Neural progenitor cell (in vitro differentiated cells): Measurements from ENCODE around the gene SLC7A6OS.

ENCODE experiments used
- EZH2 ChIP-seq: fragments of 200-600 bp; sonication (generic); IDR thresholded peaks from 2 replicates; pipeline ENCODE4 v1.6.1; 2017; ENCODE audit warnings: antibody characterized with exemption, mild to moderate bottlenecking, moderate library complexity
- EZH2phosphoT487 ChIP-seq: fragments of 200-600 bp; sonication (generic); IDR thresholded peaks from 2 replicates; pipeline ENCODE4 v1.6.1; 2017; ENCODE audit warnings: antibody characterized with exemption
- TF ChIP-seq, protein P1 (sequence below): fragments of 200-600 bp; sonication (generic); IDR thresholded peaks from 2 replicates; pipeline ENCODE4 v1.5.1; 2017; ENCODE audit warnings: antibody characterized with exemption, mild to moderate bottlenecking

DNA sequence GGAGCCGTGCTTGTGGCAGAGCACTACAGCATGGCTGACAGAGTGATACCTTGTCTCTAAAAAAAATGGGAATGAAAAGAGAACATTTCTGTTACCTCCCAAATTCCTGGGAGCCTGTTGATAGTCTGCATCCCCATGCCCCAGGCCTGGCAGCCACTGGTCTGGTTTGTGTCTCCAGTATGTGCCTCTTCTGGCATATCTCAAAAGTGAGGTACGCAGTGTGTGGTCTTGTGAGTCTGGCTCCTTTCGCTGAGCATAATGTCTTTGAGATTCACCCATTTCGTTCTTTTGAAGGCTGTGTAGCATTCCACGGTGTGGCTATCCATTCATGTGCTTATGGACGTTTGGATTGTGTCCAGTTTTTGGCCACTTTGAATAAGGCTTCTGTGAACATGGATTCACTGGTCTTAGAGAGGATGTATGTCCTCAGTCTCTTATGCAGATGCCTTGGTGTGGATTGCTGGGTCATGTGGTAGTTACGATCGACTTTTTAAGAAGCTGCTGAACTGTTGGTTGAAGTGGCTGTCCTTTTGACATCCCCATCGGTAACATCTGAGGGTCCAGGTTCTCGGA, 39.2 kb upstream of the SLC7A6OS start:
- TF ChIP-seq, protein P1, sequence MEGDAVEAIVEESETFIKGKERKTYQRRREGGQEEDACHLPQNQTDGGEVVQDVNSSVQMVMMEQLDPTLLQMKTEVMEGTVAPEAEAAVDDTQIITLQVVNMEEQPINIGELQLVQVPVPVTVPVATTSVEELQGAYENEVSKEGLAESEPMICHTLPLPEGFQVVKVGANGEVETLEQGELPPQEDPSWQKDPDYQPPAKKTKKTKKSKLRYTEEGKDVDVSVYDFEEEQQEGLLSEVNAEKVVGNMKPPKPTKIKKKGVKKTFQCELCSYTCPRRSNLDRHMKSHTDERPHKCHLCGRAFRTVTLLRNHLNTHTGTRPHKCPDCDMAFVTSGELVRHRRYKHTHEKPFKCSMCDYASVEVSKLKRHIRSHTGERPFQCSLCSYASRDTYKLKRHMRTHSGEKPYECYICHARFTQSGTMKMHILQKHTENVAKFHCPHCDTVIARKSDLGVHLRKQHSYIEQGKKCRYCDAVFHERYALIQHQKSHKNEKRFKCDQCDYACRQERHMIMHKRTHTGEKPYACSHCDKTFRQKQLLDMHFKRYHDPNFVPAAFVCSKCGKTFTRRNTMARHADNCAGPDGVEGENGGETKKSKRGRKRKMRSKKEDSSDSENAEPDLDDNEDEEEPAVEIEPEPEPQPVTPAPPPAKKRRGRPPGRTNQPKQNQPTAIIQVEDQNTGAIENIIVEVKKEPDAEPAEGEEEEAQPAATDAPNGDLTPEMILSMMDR = no peak
- TF ChIP-seq EZH2 (no peak), EZH2phosphoT487 (no peak)
